PC-9 (cell line): ENCODE data around the gene HTRA2.

Source experiments
- EZH2 ChIP-seq: fragments of 200-600 bp; sonication (generic); IDR thresholded peaks from 2 replicates; pipeline ENCODE4 v1.8.0; 2017; ENCODE audit warnings: antibody characterized with exemption, low read depth
- TF ChIP-seq, protein P1 (sequence below): fragments of 200-600 bp; sonication (generic); conservative IDR thresholded peaks from 2 replicates; pipeline ENCODE4 v1.6.1; 2017; ENCODE audit warnings: mixed run types, antibody characterized with exemption, mild to moderate bottlenecking, moderate library complexity

DNA sequence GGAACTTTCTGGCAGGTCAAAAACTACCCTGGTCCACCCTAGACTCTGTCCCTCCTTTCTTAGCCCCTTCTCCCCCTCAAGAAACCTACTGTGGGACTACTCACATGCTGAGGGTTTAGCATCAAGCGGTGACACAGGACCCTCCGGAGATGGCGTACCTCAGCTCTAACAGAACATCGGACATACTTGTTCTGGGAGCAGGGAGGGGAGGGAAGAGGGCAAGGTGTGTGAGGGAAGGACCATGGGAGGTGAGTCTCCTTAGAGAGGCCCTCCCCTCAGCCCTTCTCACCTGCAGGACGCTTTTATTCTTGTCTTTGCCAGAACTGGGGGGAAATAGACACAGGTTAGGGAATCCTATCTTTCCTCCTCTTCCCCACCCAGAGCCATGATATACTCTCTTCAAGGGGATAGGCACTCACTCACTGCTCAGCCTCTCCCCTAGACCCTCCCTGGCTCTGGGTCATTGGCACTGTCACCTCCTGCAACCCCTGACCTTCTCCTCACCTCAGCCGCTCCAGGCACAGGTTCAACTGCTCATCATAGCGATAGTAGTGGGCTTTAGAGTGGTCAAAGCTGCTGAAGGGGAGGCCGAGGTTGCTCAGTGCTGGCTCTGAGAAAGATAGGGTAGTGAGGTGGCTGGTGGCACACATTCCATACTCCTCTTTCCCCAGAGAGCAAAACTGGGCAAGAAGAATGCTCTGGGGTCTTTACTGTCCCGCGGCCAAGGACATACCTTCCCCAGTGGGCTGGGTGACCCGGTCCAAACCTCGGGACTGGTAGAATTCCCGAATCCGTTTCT is 24.1 kb upstream of the HTRA2 start:
- TF ChIP-seq, protein P1, sequence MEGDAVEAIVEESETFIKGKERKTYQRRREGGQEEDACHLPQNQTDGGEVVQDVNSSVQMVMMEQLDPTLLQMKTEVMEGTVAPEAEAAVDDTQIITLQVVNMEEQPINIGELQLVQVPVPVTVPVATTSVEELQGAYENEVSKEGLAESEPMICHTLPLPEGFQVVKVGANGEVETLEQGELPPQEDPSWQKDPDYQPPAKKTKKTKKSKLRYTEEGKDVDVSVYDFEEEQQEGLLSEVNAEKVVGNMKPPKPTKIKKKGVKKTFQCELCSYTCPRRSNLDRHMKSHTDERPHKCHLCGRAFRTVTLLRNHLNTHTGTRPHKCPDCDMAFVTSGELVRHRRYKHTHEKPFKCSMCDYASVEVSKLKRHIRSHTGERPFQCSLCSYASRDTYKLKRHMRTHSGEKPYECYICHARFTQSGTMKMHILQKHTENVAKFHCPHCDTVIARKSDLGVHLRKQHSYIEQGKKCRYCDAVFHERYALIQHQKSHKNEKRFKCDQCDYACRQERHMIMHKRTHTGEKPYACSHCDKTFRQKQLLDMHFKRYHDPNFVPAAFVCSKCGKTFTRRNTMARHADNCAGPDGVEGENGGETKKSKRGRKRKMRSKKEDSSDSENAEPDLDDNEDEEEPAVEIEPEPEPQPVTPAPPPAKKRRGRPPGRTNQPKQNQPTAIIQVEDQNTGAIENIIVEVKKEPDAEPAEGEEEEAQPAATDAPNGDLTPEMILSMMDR: no peak
- no peak for TF ChIP-seq EZH2
